ENCODE measurements around the gene GTF2F2.
"Not testable (repeated sequence)": the region's sequence is repeated elsewhere in the genome, so short reads cannot be mapped to it uniquely, and the experiment has no call there.

GTF2F2 gene

GRCh38 chr13:45254396-45254795 is 134.1 kb downstream of the GTF2F2 start:
- no peak for DNase-seq (ENCODE audit: low spot score)

GRCh38 chr13:45255247-45255987 is 135.1 kb downstream of the GTF2F2 start:
- no peak for DNase-seq (ENCODE audit: low spot score)

DNA sequence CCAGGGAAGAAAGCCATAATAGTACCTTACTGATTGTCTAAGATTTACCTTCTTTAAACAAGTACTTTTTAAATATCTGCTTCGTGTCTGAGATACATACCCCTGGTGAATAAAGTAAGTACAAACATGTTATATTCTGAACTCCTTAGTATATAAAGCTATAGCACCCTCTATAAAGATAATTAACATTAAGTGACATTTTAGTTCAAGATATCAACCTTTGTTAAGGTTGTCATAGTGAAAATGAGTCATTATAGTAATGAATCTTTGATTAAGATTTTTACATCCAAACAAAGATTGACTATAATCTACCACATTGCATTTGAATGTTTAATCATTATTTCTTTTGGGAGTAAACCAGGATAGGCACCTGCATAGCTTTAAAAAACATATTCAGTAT is 135.9 kb downstream of the GTF2F2 start:
- no peak for DNase-seq (ENCODE audit: low spot score)

- DNase-seq (ENCODE audit: low spot score): no peak
Observed at GRCh38 chr13:45257638-45258333, 137.5 kb downstream of the GTF2F2 start.

GRCh38 chr13:45258334-45258675 is 138.0 kb downstream of the GTF2F2 start:
- DNase-seq (ENCODE audit: low spot score): no peak

GRCh38 chr13:45267215-45267614 is 146.9 kb downstream of the GTF2F2 start:
- DNase-seq (ENCODE audit: low spot score): no peak

- DNase-seq (ENCODE audit: low spot score): no peak
Observed at GRCh38 chr13:45269204-45269603, 148.9 kb downstream of the GTF2F2 start.

DNA sequence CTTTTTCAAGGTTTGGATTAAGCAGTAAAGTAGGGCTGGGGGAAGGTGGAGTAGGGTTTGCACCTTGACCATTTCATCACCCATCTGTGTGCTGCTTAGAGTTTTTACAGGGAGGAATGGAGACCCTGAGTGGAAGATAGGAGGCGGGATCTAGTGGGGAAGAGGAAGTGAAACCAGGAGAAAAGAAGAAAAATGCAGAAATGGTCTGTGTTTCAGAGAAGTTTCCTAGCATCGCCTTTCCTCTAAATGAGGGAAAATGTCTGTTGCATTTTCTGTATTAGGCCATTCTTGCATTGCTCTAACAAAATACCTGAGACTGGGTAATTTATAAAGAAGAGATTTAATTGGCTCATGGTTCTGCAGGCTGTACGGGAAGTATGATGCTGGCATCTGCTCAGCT is 156.6 kb downstream of the GTF2F2 start:
- DNase-seq (ENCODE audit: low spot score): no peak

GRCh38 chr13:45278096-45278645 is 157.9 kb downstream of the GTF2F2 start:
- no peak for DNase-seq (ENCODE audit: low spot score)

DNA sequence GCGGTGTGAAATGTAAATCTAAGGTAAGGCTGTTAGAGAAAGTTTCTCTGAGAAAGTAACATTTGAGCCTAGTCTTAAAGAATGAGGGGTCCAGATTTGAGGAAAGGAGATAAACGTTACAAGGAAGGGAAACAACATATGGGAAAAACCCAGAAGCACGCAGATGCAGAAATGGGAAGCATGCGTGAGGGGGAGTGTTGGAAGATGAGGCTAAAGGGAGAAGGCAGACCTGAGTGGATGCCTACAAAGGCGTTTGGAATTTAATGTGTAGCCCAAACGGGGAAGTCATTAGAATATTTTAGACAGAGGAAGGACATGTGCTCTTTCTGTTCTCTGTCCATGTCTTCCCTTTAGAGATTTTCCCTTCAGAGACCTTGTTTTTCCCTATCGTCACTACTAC is 159.7 kb downstream of the GTF2F2 start:
- DNase-seq (ENCODE audit: low spot score): no peak

- DNase-seq (ENCODE audit: low spot score): peak; percentile 68
Observed at GRCh38 chr13:45280751-45281634, 160.7 kb downstream of the GTF2F2 start.

- no peak for DNase-seq (ENCODE audit: low spot score)
Observed at GRCh38 chr13:45282994-45283393, 162.7 kb downstream of the GTF2F2 start.

DNA sequence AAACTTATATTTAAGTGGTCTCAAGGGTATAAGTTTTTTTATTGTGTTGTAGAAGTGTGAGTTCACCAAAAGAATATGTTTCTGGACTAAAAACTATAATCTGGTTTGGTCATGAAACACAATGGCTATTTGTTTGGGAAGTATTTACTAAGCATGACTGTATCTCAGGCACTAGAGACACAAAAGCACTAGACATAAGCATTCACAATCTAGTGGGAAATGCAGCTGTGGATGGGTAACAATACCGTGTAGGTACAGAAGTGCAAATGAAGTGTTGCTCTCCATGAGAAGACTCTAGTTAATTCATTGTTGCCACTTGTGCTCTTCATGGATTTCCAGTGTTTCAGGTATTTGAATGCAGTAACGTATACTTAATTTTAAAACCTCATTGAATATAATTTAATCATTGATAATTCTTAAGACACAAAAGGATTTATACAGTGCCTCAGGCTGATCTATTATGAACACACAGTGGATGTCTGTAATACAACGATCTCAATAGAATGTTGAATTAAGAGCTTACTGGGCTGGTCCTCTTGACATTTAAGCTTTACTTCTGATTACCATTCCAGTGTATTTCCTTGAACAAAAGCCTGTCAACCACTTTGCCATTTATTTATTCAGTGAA is 169.7 kb downstream of the GTF2F2 start:
- no peak for DNase-seq (ENCODE audit: low spot score)

GRCh38 chr13:45292176-45292575 is 171.9 kb downstream of the GTF2F2 start:
- no peak for DNase-seq (ENCODE audit: low spot score)

GRCh38 chr13:45295536-45295935 is 175.2 kb downstream of the GTF2F2 start:
- no peak for DNase-seq (ENCODE audit: low spot score)

DNA sequence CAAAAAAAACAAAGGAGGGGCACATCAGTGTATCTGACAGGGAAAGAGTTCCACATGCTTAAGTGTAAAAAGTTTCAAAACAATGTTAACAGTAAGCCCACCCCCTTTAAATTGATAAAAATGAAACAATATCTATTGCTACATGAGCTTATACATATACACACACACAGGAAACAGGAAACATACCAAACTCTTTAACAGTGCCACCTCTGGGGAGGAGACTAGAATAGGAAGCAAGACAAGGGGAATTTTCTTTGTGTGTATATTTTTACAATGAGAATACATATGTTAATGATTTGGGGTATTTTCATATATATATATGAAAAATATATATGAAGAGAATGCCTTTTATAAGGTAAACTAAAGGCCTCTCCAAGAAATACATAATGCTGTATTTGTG is 175.9 kb downstream of the GTF2F2 start:
- DNase-seq (ENCODE audit: low spot score): no peak

DNA sequence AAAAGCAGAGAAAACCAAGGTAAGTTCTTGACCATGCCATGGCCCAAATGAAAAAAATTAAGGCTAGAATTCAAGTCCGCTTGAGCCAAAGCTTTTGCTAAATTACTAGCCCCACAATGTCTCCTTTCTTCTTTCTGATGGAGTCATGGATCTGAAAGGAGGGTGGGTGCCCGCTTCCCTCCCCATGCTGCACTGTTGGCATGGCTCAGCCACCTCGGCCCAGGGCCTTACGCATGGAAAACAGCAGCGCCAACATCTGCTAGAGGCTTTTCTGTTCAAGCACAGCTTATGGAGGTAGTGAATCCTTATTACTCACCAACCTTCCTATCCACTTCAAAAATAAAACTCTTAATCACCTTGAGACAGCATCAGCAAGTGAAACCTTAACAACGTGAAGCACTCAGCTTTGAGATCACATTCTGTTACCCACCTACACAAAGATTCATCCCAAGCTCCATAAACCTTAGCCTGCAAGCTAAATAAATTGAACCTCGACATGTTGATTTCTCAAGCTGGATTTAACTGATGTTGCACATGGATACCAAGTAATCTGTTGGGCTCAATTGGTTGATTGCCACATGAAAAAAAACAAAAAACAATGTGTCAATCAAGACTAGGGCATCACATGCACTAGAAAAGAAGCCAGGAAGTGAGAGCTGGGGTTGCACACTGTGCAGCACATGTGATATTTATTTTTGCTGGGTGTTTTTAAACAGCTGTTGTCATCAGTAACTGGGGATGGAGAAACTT is 177.3 kb downstream of the GTF2F2 start:
- DNase-seq (ENCODE audit: low spot score): no peak

- DNase-seq (ENCODE audit: low spot score): no peak
Observed at GRCh38 chr13:45298206-45298505, 177.8 kb downstream of the GTF2F2 start.

- not testable (repeated sequence) for DNase-seq (ENCODE audit: low spot score)
Observed at GRCh38 chr13:45298550-45298949, 178.2 kb downstream of the GTF2F2 start.

DNA sequence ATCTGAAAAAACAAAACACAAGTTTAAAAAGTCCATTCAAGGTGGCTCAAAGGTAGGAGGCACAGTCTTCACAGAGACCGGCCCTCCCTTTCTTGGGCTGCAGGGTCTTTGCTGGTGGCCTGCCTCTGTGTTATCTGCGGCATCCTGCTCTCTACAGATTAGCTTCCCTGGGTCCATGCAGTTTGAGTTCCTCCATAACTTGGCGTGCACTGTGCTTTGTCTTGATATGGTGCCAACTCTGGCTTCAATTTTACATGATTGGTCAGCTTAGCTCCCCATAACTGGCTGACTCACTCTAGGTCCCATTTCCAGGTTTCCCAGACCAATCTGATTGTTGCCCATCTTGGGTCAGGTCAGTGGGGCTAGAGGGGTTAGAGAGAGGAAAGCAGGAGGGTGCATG is 178.9 kb downstream of the GTF2F2 start:
- no peak for DNase-seq (ENCODE audit: low spot score)

DNA sequence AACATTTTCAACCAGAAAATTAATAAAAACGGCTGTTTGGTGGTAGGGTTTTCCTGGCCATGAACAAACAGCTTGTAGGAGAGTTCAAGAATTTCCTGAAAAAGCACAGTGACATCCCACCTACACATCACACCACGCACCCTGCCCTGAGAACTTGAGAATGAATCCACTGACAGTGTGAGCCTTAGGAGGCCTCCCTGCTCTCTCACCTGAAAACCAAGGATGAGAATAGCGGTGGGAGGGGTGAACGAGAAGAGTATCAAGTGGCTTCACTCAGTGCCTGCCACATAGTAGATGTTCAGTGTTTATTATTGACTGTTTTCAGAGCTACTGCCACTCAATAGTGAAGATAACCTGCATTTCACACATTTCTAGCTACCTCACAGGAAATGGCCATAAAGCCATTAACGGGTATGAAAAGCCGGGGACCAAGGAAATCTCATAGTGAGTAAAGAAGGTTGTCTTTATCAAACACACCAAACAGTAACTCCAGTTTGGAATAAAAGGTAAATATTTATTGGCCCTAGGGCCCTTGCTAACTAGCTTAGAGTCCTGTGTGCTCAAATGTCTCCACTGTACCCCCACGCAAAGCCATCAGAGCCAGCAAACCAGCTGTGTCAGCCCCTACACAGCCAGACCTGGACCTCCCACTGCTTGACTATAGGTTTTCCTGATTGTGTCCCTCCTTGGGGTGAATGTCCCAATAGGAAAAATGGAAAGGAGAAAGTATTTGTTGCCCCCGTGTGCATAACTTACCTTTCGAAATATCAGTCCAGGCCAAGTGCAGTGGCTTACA is 180.1 kb downstream of the GTF2F2 start:
- no peak for DNase-seq (ENCODE audit: low spot score)
